EH (cell line): Measurements from ENCODE around the gene NOP56.
"Not testable (repeated sequence)": the region's sequence is repeated elsewhere in the genome, so short reads cannot be mapped to it uniquely, and the experiment has no call there.

ENCODE experiments used
- DNase-seq: peaks from one replicate; pipeline ENCODE4 v3.0.0-alpha.2; 2015; ENCODE audit warnings: low read depth

Gene NOP56

DNA sequence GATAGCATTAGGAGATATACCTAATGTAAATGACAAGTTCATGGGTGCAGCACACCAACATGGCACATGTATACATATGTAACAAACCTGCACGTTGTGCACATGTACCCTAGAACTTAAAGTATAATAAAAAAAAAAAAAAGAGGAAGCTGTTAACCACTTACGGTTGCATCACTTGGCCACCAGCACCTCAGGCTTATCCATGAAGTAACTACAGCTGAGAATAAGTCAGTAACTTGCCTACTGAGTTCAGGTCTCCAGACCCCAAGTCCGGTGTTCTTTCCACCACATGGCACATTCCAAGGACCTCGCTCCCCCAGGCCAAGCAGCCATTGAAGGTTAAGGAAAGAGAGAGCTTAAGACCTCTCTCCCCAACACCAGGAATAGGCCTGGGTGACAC lies 32.4 kb downstream of the NOP56 start:
- DNase-seq, result not testable (repeated sequence)

DNA sequence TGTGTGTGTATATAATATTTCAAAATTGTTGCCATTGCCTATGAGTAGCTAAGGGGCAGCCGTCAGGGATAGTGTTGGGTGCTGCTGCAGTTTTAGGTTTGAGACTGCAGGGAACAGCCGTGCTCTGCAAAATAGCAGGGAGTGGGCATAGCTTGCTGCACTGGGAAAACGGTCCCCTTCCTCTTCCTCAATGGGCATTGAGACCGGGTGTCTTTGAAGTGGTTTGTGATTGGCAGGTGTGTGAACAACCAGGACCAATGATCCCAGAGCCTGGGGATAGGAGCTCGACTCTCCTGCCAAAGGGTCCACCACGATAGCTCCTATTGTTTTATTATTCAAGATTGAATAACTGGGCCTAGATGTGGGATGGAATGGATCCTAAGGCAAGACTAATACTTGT lies 35.1 kb downstream of the NOP56 start:
- no peak for DNase-seq

DNA sequence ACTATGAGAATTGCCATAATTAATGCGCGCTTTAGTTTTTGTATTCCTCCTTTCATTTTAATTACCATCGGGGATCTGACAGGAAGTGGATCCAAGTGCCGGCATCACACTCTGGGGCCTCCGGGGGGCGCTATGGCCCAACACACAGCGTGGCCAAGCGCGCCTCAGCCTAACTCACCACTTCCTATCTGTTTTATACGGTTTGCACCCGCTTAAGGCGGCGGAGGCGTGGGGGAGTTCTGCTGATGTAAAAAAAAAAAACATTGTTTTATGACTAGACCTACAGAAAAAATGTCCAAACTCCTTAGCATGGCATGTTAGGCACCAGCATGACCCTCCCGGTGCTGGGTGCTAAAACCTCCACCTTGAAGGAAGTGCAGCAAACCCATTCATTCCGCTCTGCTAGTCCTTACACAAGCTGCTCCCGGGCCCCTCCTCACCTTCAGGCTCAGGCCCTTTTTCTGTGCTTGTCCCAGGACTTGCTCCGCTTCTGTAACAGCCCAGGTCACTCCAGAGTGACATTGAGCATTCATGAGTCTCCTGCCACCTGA lies 35.7 kb downstream of the NOP56 start:
- DNase-seq, result peak; percentile 55

DNA sequence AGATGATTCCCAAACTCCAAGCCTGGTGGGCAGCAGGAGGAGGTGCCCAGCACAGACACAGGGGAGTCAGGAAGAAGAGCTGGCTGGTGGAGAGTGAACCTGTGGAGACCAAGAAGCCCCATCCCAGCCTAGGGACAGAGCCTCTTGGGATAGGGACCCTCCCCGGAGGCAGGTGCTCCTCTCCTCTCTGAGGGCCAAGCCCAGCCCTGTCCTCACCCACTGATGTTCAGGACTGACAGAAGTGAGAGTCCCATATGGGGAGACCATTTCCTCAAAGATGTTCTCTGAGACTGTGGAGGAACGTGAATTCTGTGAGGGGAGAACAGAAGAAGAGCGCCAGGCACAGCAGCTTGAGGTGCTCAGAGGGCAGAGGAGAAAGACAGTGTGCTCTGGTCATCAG lies 37.8 kb downstream of the NOP56 start:
- DNase-seq, result no peak

GRCh38 chr20:2690718-2691117 lies 38.3 kb downstream of the NOP56 start:
- no peak for DNase-seq

DNA sequence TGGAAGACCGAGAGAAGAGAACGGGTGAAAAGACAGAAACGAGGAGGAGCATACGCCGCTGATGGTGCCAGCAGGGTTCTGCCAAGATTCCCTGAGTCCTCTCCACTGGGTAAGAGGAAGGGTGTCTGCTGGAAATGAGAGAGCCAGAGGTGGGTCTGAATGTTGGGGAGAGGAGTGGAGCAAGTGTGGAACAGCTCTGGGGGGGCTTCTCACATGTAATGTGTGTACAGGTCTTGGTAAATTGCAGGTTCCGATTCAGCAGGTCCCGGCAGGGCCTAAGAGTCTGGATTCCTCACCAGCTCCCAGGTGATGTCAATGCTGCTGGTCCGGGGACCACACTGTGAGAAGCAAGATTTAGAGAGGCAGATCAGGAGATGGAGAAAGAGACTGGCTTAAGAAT lies 38.7 kb downstream of the NOP56 start:
- DNase-seq, result no peak

DNA sequence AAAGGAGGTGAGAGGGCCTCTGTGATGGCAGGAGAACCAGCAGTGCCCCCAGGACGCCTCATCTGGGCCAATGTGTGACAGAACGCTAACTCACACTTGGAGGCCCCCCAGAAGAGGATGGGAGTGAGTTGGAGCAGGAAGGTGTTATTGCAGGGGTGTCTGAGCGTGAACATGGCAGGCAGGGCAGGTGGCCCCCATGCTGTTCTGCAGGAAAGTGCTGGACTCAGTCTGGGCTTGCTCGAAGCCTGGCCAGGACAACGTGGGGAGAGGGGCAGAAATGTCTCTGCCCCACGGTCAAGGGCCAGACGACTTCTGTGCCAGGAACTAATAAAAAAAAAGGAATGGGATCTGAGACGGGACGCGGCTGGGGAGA lies 39.2 kb downstream of the NOP56 start:
- no peak for DNase-seq

GRCh38 chr20:2692036-2692885 lies 39.8 kb downstream of the NOP56 start, which contains the start of gene EBF4:
Gene EBF4, plus strand, starts transcription at chr20:2692780. Its CDS starts 866 bp downstream, at chr20:2693646.
- DNase-seq, result peak; percentile 34

- peak; percentile 15 for DNase-seq
Observed at GRCh38 chr20:2692886-2693285, 40.5 kb downstream of the NOP56 start.

- DNase-seq, result peak; percentile 13
Observed at GRCh38 chr20:2693286-2694007, 41.0 kb downstream of the NOP56 start.

DNA sequence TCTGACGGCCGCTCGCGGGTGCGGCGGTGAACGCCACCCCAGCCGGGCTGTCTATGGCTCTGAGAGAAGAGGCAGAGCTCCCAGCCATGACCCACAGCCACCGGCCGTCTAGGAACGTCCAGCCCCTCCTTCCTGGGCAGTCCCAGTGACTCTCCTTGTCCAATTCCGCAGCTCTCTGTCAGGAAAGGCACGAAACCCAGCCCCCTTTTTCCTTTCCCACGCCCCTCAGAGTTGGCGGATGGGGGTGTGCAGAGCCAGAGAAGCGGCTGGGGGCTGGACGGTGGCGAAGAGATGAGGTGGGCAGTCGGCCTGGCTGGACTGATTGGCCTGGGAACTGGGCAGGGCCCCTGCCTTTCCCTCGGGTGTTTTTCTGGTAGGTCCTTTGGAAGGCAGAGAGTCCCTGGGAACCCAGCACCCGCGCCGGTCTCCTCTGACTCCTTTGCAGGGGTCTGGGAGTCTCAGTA lies 41.6 kb downstream of the NOP56 start:
- DNase-seq, result no peak

- DNase-seq, result no peak
Observed at GRCh38 chr20:2694519-2694918, 42.1 kb downstream of the NOP56 start.

- DNase-seq, result no peak
Observed at GRCh38 chr20:2695206-2695983, 43.0 kb downstream of the NOP56 start.

DNA sequence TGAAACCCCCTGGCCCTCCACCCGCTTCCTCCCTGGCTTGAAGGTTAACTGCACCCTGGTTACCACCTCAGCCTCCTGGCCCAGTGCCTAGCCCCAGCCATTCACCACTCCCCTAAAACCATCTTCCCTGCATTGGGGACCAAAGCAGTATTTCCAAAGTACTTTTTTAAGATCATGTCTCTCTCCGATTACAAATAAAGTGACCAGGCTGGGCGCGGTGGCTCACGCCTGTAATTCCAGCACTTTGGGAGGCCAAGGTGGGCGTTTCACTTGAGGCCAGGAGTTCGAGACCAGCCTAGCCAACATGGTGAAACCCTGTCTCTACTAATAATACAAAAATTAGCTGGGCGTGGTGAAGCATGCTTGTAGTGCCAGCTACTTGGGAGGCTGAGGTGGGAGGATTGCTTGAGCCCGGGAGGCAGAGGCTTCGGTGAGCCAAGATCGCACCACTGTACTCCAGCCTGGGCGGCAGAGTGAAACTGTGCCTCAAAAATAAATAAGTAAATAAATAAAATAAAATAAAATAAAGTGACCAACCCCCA lies 43.6 kb downstream of the NOP56 start:
- DNase-seq, result not testable (repeated sequence)

DNA sequence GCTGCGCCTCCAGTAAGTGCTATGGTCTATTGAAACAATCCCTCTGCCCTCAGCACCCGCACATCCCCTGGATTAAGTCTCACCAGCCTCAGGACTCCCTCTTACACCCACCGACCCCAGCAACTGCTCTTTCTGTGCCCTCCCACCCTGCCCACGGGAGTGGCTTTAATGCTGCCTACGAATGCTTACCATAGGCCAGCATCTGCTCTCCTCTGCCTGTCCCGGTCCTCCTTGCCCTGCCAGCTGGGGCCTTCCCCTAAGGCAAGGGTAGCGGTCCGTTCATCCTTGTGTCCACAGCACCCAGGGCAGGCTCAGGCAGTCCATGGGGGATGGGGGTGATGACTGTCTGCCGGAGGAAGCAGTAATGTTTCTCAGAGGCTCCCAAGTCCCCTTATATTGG lies 44.2 kb downstream of the NOP56 start:
- no peak for DNase-seq

- no peak for DNase-seq
Observed at GRCh38 chr20:2697768-2698167, 45.3 kb downstream of the NOP56 start.

DNA sequence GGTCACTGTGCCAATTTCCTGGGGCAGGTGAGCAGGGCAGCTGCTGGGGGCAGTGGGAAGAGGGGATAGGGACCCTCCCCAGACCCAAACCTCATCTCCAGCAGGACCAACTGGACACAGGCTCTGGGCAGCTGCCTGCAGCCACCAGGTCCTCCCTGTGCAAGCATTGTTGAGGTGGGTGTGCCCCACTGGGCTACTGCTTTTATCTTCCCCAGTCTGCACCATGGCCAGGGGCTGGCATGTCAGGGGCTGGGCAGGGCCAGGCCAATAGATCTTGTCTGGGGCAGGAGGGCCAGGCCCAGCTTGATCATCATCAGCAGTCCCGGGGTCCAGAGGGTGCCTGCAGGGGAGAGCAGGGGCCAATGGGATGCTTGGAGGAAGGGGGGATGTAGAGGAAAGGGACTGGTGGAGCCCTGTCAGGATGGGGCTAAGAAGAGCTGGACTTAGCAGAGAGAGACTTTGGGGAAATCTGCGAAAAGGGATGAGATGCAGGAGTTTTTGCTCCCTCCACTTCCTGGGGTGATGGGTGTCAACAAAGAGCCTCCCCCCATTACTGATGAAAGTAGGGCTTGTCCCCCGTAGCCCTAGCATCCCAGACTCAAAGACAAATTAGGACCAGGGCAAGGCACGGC lies 45.9 kb downstream of the NOP56 start:
- no peak for DNase-seq

DNA sequence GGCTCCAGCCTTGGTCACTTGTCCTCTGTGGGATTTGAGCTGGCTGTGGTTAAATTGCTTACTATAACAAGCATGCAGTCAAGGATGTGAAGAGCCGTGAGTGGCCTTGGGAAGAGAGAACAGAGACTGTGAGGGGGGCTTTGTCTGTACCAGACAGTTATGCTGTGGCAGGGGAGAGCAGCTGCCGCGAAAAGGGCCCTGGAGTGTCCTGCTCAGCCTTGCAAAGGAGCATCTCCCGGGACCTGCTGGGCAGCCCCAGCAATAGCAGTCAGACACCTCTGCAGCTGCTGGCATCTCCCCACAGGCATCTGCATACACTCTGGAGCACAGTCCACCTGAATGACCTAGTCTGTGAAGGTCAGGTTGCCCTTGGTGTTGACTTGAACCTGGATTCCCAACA lies 46.5 kb downstream of the NOP56 start:
- DNase-seq, result no peak

DNA sequence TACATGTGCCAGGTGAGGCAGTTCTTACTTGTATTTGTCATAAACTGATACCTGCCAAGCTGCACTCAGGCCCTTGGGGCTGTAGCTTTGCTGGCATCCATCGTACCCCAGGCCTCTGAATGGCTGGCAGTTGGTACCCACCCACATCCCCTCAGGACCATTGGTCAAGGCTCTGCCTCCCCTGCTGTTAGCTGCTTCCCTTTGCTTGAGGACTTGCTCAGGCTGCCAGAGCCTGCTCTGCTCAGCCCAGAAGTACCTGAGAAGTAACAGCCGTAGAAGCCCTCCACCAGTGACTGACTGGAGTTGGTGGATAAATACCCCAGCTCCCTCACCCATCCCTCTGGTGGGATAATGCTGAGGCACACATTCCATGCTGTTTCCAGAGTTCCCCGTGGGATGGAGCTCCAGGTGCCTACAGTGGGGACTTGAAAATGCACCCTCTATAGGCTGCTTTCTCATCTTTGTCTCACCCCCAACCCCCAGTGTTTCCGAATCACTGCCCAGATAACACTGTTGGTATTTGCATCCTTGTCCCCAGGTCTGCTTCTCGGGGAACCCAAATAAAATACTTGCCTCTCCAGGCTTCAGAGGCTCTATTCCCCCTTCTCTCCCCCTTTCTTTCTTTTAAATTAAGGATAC lies 47.5 kb downstream of the NOP56 start:
- DNase-seq, result no peak

GRCh38 chr20:2700913-2701620 lies 48.6 kb downstream of the NOP56 start:
- DNase-seq, result no peak
